Subcutaneous adipose tissue (tissue), 4 donors: ENCODE results near the gene PAK6. TPM values are rescaled to one million over a fixed set of nuclear protein-coding genes. Genes with fewer than 3 reads are reported as not detected.

ENCODE experiments used
- total RNA-seq, 4 donors: library from RNA; depleted of rRNA; stranded (reverse); fragments of >200 nt; gene quantifications; one replicate each; pipeline ENCODE4 v1.1.0, GENCODE V29; 2016
- TF ChIP-seq, protein P1 (sequence below): fragments of 450-650 bp; IDR thresholded peaks from one replicate; pipeline ENCODE4 v1.5.1; 2016; ENCODE audit warnings: low read depth, mild to moderate bottlenecking, control low read depth, antibody characterized with exemption, moderate library complexity

PAK6 gene
- total RNA-seq, 4 donors from 2014 or later: 0.49 to 4.1 (median 0.81) TPM

GRCh38 chr15:40285151-40285550 lies 46.3 kb downstream of the PAK6 start:
- TF ChIP-seq, protein P1, sequence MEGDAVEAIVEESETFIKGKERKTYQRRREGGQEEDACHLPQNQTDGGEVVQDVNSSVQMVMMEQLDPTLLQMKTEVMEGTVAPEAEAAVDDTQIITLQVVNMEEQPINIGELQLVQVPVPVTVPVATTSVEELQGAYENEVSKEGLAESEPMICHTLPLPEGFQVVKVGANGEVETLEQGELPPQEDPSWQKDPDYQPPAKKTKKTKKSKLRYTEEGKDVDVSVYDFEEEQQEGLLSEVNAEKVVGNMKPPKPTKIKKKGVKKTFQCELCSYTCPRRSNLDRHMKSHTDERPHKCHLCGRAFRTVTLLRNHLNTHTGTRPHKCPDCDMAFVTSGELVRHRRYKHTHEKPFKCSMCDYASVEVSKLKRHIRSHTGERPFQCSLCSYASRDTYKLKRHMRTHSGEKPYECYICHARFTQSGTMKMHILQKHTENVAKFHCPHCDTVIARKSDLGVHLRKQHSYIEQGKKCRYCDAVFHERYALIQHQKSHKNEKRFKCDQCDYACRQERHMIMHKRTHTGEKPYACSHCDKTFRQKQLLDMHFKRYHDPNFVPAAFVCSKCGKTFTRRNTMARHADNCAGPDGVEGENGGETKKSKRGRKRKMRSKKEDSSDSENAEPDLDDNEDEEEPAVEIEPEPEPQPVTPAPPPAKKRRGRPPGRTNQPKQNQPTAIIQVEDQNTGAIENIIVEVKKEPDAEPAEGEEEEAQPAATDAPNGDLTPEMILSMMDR: no peak

- TF ChIP-seq, protein P1: no peak
These were observed 46.7 kb downstream of the PAK6 start for GRCh38 chr15:40285554-40286011.

- TF ChIP-seq, protein P1: no peak
These were observed 47.2 kb downstream of the PAK6 start for GRCh38 chr15:40286061-40286532.

- TF ChIP-seq, protein P1: no peak
These were observed 47.9 kb downstream of the PAK6 start for GRCh38 chr15:40286794-40287193.

GRCh38 chr15:40287505-40287904 lies 48.6 kb downstream of the PAK6 start:
- TF ChIP-seq, protein P1: no peak

DNA sequence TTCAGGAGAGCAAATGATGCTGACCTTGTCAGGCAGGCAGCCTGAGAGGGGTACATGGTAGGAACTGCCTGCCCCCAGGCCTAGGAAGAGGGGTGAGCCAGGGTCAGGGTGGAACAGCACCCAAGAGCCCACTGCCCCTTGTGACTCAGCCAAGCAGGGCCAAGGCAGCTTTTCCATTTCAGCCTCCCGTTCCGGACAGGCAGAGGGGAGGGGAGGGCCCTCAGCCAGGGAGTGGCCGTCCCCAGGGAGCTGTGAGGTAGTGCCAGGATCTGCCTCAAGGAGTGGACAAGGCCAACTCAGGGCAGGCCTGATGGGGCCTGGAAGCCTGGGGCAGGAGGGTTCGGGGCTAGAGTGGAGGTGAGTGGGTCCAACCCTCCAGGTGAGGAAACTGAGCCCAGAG lies 49.1 kb downstream of the PAK6 start:
- TF ChIP-seq, protein P1: no peak

- TF ChIP-seq, protein P1: no peak
These were observed 50.4 kb downstream of the PAK6 start for GRCh38 chr15:40289140-40289775.
